Breast epithelium (tissue), 3 donors: ENCODE data around the gene ELMO2.

Experiments used
- CTCF ChIP-seq, 3 donors: fragments of 450-650 bp; IDR thresholded peaks; one replicate each; pipeline ENCODE4 v1.5.1; 2016 to 2017; ENCODE audit warnings: antibody characterized with exemption in 3 of 3, mild to moderate bottlenecking in 3 of 3, moderate library complexity in 3 of 3
- POLR2A ChIP-seq: fragments of 450-650 bp; IDR thresholded peaks from one replicate; pipeline ENCODE4 v1.6.1; 2016; ENCODE audit warnings: antibody characterized with exemption, mild to moderate bottlenecking, moderate library complexity

- TF ChIP-seq CTCF (IDR thresholded peaks at IDR 0.05) = no peak
- no peak for TF ChIP-seq POLR2A
These were observed 39.2 kb downstream of the ELMO2 start for GRCh38 chr20:46367234-46367633.
